Neural cell (in vitro differentiated cells): ENCODE measurements around the gene DNM2. TPM values are rescaled to one million over a fixed set of nuclear protein-coding genes. Genes with fewer than 3 reads are reported as not detected.
A peak's percentile ranks its signal among the peaks of the same experiment; 100 is the strongest.

Source experiments
- H2AFZ ChIP-seq: fragments of 200-600, 300-800 bp; sonication (generic), shearing (Covaris generic); 2 replicates; pipeline ENCODE4 v1.6.0; 2014; ENCODE audit warnings: low read depth, mild to moderate bottlenecking, antibody characterized with exemption, low read length, moderate library complexity
- H3F3A ChIP-seq: fragments of 200-600 bp; shearing (Covaris generic); 2 replicates; pipeline ENCODE4 v1.6.1; 2016; ENCODE audit warnings: mild to moderate bottlenecking, moderate library complexity, mixed read lengths, antibody characterized with exemption, low read length; ENCODE audit not compliant: insufficient read depth, poor library complexity, severe bottlenecking
- H3K27ac ChIP-seq: fragments of 200-600, 300-800 bp; sonication (generic), shearing (Covaris generic); 2 replicates; pipeline ENCODE4 v1.5.1; 2014; ENCODE audit warnings: mild to moderate bottlenecking, low read length, moderate library complexity
- H3K27me3 ChIP-seq: fragments of 300-800, 200-600 bp; sonication (generic), shearing (Covaris generic); 2 replicates; pipeline ENCODE4 v1.6.0; 2014; ENCODE audit warnings: mild to moderate bottlenecking, low read depth, low read length, moderate library complexity; ENCODE audit not compliant: insufficient read depth
- H3K36me3 ChIP-seq: fragments of 300-800, 200-600 bp; sonication (generic), shearing (Covaris generic); 2 replicates; pipeline ENCODE4 v1.5.1; 2014; ENCODE audit warnings: mild to moderate bottlenecking, antibody characterized with exemption, low read length, moderate library complexity; ENCODE audit not compliant: insufficient read depth
- H3K4me2 ChIP-seq: fragments of 300-800, 200-600 bp; sonication (generic), shearing (Covaris generic); 2 replicates; pipeline ENCODE4 v1.6.0; 2014; ENCODE audit warnings: mild to moderate bottlenecking, low read length
- H3K4me3 ChIP-seq: fragments of 300-800, 200-600 bp; sonication (generic), shearing (Covaris generic); 2 replicates; pipeline ENCODE4 v1.5.1; 2014; ENCODE audit warnings: mild to moderate bottlenecking, low read length, moderate library complexity
- H3K79me2 ChIP-seq: fragments of 200-600 bp; shearing (Covaris generic); replicated peaks from 2 replicates; pipeline ENCODE4 v1.6.0; 2014; ENCODE audit warnings: mild to moderate bottlenecking, low read length, moderate library complexity; ENCODE audit not compliant: insufficient read depth
- H3K9ac ChIP-seq: fragments of 300-800, 200-600 bp; sonication (generic), shearing (Covaris generic); 2 replicates; pipeline ENCODE4 v1.6.1; 2016; ENCODE audit warnings: mild to moderate bottlenecking, low read length, mixed read lengths
- H3K9me2 ChIP-seq: fragments of 200-600 bp; shearing (Covaris generic); 2 replicates; pipeline ENCODE4 v1.6.1; 2016; ENCODE audit warnings: mild to moderate bottlenecking, low read length, mixed read lengths; ENCODE audit not compliant: insufficient read depth
- H3K9me3 ChIP-seq: fragments of 200-600, 300-800 bp; sonication (generic), shearing (Covaris generic); 2 replicates; pipeline ENCODE4 v1.6.1; 2016; ENCODE audit warnings: mild to moderate bottlenecking, mixed run types, low read length, moderate library complexity, mixed read lengths
- H4K20me1 ChIP-seq: fragments of 200-600 bp; shearing (Covaris generic); 2 replicates; pipeline ENCODE4 v1.6.1; 2016; ENCODE audit warnings: mild to moderate bottlenecking, mixed run types; ENCODE audit not compliant: insufficient read depth
- EP300 ChIP-seq: fragments of 450-650 bp; conservative IDR thresholded peaks from 2 replicates; pipeline ENCODE4 v1.6.1; 2014; ENCODE audit warnings: antibody characterized with exemption, mild to moderate bottlenecking, moderate library complexity; ENCODE audit not compliant: poor library complexity, severe bottlenecking
- EZH2 ChIP-seq: fragments of 200-600, 300-800 bp; shearing (Covaris generic), sonication (generic); IDR thresholded peaks from 2 replicates; pipeline ENCODE4 v1.6.1; 2014; ENCODE audit warnings: antibody characterized with exemption, low read length, borderline replicate concordance, mild to moderate bottlenecking; ENCODE audit not compliant: insufficient read depth, poor library complexity, severe bottlenecking
- MXI1 ChIP-seq: fragments of 450-650 bp; conservative IDR thresholded peaks from 2 replicates; pipeline ENCODE4 v1.6.1; 2014; ENCODE audit warnings: antibody characterized with exemption, mild to moderate bottlenecking; ENCODE audit not compliant: poor library complexity, severe bottlenecking
- POLR2AphosphoS5 ChIP-seq: IDR thresholded peaks from 2 replicates; pipeline ENCODE4 v1.6.1; 2012
- RAD21 ChIP-seq: fragments of 450-650 bp; conservative IDR thresholded peaks from 2 replicates; pipeline ENCODE4 v1.6.1; 2014; ENCODE audit warnings: antibody characterized with exemption, mild to moderate bottlenecking, moderate library complexity
- SMC3 ChIP-seq: fragments of 450-650 bp; conservative IDR thresholded peaks from 2 replicates; pipeline ENCODE4 v1.6.1; 2014; ENCODE audit warnings: antibody characterized with exemption, mild to moderate bottlenecking, moderate library complexity; ENCODE audit not compliant: poor library complexity
- TAF1 ChIP-seq: IDR thresholded peaks from 2 replicates; pipeline ENCODE4 v1.6.1; 2012; ENCODE audit warnings: low read depth
- polyA plus RNA-seq: library from polyadenylated mRNA; depleted of rRNA; stranded (reverse); fragments of >200 nt; gene quantifications from 2 replicates; pipeline ENCODE4 v1.2.3, GENCODE V29; 2014
- TF ChIP-seq, protein P1 (sequence below): IDR thresholded peaks from 2 replicates; pipeline ENCODE4 v1.6.1; 2012; ENCODE audit warnings: borderline replicate concordance
- TF ChIP-seq, protein P2 (sequence below): fragments of 450-650 bp; IDR thresholded peaks from 2 replicates; pipeline ENCODE4 v1.5.1; 2014; ENCODE audit warnings: antibody characterized with exemption, mild to moderate bottlenecking, moderate library complexity; ENCODE audit not compliant: poor library complexity, severe bottlenecking

Gene DNM2
- polyA plus RNA-seq, 1 donor from 2014 or later: 31.4 TPM

DNA sequence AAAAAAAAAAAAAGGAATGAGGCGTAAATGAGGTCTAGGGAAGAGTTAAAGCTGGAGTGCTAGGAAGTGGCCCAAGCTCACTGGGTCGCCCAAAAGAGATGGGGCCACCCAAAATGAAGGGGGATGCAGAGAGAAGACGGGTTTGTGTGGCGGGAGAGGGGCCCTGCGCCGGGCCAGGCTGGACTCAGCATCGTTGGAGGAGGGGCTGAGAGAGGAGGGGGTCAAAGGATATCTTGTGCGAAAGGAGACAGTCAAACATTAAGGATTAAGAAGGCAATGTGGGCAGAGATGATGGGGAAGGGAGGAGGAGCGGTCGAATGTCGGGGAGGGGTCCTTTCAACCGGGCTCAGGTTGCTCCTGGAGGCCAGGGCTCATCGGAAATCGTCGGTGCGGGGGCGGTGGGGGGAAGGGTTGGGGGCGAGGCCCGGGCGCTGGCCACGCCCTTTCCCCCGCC is 152.6 kb downstream of the DNM2 start:
- H3K9ac ChIP-seq: peak overlapping the region; percentile 70
- H4K20me1 ChIP-seq: no peaks in the 10 kb centered on the region
- peak overlapping the region; percentile 86 for H3K27ac ChIP-seq
- peaks cover 30% of the 10 kb centered on the region for H3K79me2 ChIP-seq
- peak overlapping the region; percentile 96 for H2AFZ ChIP-seq
- no peaks in the 10 kb centered on the region for H3K9me3 ChIP-seq
- no peaks in the 10 kb centered on the region for H3K36me3 ChIP-seq
- no peaks in the 10 kb centered on the region for H3K9me2 ChIP-seq
- no peaks in the 10 kb centered on the region for H3F3A ChIP-seq
- no peak for TF ChIP-seq MXI1
- TF ChIP-seq, protein P1, sequence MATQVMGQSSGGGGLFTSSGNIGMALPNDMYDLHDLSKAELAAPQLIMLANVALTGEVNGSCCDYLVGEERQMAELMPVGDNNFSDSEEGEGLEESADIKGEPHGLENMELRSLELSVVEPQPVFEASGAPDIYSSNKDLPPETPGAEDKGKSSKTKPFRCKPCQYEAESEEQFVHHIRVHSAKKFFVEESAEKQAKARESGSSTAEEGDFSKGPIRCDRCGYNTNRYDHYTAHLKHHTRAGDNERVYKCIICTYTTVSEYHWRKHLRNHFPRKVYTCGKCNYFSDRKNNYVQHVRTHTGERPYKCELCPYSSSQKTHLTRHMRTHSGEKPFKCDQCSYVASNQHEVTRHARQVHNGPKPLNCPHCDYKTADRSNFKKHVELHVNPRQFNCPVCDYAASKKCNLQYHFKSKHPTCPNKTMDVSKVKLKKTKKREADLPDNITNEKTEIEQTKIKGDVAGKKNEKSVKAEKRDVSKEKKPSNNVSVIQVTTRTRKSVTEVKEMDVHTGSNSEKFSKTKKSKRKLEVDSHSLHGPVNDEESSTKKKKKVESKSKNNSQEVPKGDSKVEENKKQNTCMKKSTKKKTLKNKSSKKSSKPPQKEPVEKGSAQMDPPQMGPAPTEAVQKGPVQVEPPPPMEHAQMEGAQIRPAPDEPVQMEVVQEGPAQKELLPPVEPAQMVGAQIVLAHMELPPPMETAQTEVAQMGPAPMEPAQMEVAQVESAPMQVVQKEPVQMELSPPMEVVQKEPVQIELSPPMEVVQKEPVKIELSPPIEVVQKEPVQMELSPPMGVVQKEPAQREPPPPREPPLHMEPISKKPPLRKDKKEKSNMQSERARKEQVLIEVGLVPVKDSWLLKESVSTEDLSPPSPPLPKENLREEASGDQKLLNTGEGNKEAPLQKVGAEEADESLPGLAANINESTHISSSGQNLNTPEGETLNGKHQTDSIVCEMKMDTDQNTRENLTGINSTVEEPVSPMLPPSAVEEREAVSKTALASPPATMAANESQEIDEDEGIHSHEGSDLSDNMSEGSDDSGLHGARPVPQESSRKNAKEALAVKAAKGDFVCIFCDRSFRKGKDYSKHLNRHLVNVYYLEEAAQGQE: no peak
- no peak for TF ChIP-seq RAD21
- TF ChIP-seq POLR2AphosphoS5: peak; percentile 59
- no peak for TF ChIP-seq EZH2
- TF ChIP-seq SMC3: no peak
- TF ChIP-seq, protein P2, sequence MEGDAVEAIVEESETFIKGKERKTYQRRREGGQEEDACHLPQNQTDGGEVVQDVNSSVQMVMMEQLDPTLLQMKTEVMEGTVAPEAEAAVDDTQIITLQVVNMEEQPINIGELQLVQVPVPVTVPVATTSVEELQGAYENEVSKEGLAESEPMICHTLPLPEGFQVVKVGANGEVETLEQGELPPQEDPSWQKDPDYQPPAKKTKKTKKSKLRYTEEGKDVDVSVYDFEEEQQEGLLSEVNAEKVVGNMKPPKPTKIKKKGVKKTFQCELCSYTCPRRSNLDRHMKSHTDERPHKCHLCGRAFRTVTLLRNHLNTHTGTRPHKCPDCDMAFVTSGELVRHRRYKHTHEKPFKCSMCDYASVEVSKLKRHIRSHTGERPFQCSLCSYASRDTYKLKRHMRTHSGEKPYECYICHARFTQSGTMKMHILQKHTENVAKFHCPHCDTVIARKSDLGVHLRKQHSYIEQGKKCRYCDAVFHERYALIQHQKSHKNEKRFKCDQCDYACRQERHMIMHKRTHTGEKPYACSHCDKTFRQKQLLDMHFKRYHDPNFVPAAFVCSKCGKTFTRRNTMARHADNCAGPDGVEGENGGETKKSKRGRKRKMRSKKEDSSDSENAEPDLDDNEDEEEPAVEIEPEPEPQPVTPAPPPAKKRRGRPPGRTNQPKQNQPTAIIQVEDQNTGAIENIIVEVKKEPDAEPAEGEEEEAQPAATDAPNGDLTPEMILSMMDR: no peak
- no peak for TF ChIP-seq EP300
- peak; percentile 27 for TF ChIP-seq TAF1
- H3K4me2 ChIP-seq: peak overlapping the region; percentile 26
- peak overlapping the region; percentile 62 for H3K4me3 ChIP-seq
- no peaks in the 10 kb centered on the region for H3K27me3 ChIP-seq

GRCh38 chr19:10870955-10871603 is 153.2 kb downstream of the DNM2 start, which contains the start of gene CARM1:
Gene CARM1, plus strand, starts transcription at chr19:10871553. Its CDS starts 150 bp downstream, at chr19:10871703.
- H3K9me2 ChIP-seq: no peaks in the 10 kb centered on the region
- H3K36me3 ChIP-seq: no peaks in the 10 kb centered on the region
- TF ChIP-seq, protein P1: no peak
- TF ChIP-seq, protein P2: peak; percentile 91
- TF ChIP-seq SMC3 (peak; percentile 62), MXI1 (peak; percentile 36), EP300 (peak; percentile 29), EZH2 (no peak), RAD21 (peak; percentile 70)
- H3F3A ChIP-seq: no peaks in the 10 kb centered on the region
- no peaks in the 10 kb centered on the region for H3K9me3 ChIP-seq
- H3K4me2 ChIP-seq: peak within 1 kb of the TSS; percentile 71
- peak within 1 kb of the TSS; percentile 90 for H3K9ac ChIP-seq
- H2AFZ ChIP-seq: peak within 1 kb of the TSS; percentile 96
- peak within 1 kb of the TSS; percentile 90 for H3K4me3 ChIP-seq
- H3K79me2 ChIP-seq: peaks cover 36% of the 10 kb centered on the region
- H3K27me3 ChIP-seq: no peaks in the 10 kb centered on the region
- peak within 1 kb of the TSS; percentile 89 for H3K27ac ChIP-seq
- no peaks in the 10 kb centered on the region for H4K20me1 ChIP-seq
